ENCODE data around the gene NGEF.
A peak's percentile ranks its signal among the peaks of the same experiment; 100 is the strongest.
"Not testable (repeated sequence)": the region's sequence is repeated elsewhere in the genome, so short reads cannot be mapped to it uniquely, and the experiment has no call there.

NGEF gene

GRCh38 chr2:232863996-232864395, 149.1 kb downstream of the NGEF start:
- DNase-seq: no peak

GRCh38 chr2:232861353-232861752, 151.7 kb downstream of the NGEF start:
- DNase-seq: no peak

DNA sequence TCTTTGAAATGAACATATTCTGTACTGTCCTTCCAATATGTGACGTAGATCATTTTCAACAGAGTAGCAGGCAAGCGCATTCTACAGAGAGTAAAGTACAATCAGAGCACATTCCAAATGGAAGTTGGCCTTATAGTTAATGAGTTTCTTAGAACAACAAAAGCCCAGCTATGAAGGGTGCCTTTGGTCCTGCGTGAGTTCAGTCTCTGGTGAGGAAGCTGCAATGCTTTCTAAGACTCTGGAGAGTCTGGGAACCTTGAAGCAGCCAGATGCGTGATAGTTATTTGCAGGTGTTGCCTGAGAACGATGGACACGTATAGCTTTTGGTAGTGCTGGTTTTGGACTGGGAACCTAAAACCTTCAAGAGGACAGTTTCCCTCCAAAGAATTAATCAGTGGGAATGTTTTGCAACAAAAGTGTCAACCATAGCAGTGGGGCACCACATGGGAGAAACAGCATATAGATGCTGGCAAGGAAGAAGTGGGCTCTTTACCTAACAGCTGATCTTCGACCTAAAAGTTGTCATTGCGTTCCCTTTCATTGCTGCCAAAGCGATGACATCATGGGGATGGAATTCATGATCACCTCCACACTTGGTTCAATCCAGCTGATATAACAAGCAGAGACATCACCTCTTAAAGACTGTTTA, 152.3 kb downstream of the NGEF start:
- no peak for DNase-seq

DNA sequence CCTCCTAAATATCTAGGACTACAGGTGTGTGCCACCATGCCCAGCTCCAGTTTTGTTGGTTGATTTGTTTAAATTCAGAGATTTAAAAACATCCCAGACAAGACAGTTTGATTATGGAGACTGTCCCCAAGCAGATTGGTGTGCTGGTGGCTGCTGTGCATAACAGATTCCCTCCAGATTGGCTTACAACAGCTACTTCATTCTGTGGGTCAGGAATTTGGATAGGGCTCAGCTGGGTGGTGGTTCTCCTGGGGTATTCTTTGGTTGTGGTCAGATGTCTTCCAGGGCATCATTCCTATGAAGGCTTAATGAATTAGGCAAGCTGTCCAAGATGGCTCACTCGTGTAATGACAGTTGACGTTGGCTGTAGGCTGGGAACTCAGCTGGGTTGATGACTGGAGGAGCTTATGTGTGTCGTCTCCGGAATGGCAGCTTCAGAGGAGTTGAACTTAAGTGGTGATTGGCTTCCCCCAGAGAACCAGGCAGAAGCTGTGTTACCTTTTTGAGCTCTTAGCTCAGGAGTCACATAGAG, 153.6 kb downstream of the NGEF start:
- DNase-seq: no peak

DNA sequence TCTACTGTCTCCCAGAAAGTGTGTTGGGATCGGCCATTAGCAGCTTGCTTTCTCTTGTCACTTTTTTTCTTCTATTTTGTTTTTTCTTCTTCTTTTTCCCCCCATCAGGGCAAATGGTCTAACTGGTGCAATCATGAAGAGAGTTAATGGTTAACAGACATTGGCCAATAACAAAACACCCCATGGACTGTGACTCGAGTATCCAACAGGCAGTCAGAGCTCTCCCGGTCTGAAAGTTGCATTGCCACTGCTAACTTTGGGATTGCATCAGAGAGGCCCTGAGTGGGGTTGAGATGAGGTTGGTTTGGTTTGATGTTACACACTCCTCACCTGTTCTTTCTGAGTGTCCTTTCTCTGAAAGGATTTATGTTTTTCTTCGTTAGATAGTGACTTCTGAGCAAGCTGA, 155.9 kb downstream of the NGEF start:
- no peak for DNase-seq

DNA sequence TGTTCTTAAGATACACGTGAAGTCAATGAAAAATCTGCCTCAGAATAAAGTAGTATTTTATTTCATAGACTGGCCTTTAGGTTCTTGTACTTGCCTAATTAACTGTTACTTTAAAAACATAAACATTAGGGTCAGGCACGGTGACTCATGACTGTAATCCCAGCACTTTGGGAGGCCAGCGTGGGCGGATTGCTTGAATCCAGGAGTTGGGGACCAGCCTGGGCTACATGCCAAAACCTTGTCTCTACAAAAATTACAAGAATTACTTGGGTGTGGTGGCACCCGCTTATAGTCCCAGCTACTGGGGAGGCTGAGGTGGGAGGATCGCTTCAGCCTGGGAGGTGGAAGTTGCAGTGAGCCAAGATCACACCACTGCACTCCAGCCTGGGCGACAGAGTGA, 159.0 kb downstream of the NGEF start:
- no peak for DNase-seq

- DNase-seq: no peak
These were observed 160.4 kb downstream of the NGEF start for GRCh38 chr2:232852676-232853075.

DNA sequence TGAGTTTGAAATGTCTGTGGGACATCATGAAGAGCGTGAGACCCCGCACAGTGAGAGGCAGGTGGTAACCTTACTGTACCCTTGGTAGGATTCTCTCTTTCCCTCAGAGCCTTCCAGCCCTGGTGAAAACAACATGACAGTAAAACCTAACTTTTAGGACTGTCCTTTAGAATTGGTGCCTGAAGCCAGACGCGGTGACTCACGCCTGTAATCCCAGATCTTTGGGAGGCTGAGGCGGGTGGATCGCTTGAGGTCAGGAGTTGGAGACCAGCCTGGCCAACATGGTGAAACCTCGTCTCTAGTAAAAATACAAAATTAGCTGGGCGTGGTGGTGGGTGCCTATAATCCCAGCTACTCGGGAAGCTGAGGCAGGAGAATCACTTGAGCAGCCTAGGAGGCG, 161.0 kb downstream of the NGEF start:
- not testable (repeated sequence) for DNase-seq

- DNase-seq: no peak
These were observed 163.0 kb downstream of the NGEF start for GRCh38 chr2:232850039-232850438.

DNA sequence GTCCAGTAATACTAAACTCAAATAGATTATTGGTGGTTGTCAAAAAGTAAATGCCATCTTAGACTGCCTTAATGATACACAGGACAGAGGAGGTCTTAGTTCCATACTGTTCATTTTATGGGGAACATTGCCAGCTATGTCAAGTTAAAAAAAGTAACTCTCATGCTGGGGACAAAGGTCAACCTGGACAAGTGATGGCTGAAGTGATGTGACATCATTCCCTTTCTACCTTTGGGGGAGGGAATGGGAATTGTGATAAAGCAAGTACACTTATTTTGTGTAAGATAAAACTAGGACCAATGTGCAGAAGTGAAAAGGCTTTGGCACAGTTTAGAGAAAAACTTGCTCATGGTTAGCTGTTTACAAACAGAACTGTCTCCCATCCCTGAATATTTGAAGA, 167.0 kb downstream of the NGEF start:
- no peak for DNase-seq

DNA sequence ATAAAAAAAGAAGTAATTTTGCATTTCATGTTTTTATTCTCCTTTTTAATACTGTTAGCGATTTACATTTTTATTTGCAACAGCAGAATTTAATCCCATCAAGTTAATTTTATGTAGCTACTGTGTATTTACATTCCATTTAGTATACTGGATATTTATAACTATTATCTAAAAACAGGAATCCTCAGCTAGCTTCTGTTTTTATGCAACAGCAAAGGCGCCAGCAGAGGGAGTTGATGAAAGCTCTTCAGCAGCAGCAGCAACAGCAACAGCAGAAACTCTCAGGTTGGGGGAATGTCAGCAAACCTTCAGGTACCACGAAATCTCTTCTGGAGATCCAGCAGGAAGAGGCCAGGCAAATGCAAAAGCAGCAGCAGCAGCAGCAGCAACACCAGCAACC, 169.2 kb downstream of the NGEF start:
- DNase-seq: peak; percentile 7

- no peak for DNase-seq
These were observed 170.4 kb downstream of the NGEF start for GRCh38 chr2:232842689-232843088.

DNA sequence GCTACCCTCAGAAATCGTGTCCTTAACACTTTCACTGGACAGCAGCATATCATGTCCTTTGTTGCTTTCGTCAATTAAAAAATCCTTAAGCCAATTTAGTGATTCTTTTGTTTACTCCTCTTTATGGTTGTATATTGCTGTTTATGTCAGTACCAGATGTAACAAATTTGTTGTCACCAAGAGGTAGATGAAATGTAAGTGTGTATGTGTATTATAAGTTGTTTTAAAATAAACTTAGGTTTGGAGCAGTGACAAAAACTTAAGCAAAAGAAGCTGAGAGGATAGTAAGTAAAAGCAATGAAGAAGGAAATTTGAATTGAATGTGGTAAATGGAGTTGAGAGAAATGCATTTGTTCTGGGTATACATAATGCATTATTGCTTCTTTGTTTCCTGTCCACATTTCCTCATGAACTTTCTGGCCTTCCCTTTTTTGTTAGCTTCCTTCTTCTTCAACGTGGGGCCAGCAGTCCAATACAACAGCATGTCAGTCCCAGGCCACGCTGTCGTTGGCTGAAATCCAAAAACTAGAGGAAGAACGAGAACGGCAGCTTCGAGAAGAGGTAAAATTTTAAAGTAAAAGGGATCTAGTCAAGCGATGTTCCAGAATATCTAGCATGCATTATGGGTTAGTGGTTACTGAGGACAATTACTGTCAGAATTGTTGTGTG, 173.5 kb downstream of the NGEF start:
- DNase-seq: no peak

DNA sequence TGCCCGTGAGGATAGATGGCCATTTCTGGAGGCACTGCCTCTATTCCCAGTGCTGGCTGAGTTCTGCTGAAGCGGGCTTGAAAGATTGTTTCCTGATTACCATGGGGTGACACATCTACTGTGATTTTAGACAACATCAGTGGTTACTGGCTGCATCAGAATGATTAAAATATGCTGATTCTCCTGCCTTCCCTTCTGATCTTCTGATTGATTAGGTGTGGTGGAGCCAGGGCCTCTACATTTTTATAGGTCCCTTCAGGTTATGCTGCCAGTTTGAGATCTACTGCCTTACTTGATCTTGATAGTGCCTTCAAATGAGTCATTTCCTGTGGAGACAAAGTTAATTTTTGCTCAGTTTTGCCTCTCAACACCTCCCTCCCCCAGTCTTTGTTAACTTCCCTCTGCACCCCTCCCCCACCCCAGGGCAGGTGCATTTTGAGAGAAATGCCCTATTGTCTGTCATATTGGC, 174.6 kb downstream of the NGEF start:
- DNase-seq: peak; percentile 79

DNA sequence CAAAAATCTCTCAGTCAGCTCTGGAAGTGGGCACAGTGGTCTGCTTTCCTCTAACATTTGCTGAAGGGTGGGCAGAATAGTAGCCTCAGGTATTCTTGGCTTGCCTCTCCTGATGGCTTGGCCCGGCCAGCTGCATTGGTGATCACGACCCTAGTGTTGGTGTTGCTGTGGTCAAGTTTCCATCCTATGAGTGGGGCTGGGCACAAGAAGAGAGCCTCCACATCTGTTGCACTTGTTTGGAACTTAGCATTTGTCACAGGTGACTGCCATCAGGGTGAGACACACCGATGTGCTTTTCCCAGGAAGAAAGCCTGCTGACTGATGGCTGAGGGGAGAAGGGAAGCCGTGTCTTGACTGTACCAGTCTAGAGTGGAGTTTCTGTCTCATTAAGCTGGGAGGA, 176.1 kb downstream of the NGEF start:
- no peak for DNase-seq

- no peak for DNase-seq
These were observed 177.3 kb downstream of the NGEF start for GRCh38 chr2:232835687-232836208.

DNA sequence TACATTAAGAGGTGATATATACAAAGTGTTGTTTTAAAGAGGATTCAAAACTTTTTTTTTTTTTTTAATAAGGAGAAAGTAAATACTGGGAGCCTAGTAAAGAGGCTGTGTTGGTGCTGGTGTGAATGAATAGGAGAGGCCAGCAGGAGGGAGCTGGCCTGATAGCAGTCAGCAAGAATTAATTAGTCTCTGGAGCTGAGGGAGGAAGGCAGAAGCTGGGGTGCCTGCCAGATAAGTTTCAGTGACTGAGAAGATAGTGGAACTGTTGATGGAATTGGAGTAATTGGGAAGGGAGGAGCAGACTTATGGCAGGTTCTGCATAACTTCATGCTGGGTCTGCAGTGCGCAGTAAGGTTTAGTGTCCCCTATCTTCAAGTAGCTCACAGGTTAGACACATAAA, 179.2 kb downstream of the NGEF start:
- no peak for DNase-seq

DNA sequence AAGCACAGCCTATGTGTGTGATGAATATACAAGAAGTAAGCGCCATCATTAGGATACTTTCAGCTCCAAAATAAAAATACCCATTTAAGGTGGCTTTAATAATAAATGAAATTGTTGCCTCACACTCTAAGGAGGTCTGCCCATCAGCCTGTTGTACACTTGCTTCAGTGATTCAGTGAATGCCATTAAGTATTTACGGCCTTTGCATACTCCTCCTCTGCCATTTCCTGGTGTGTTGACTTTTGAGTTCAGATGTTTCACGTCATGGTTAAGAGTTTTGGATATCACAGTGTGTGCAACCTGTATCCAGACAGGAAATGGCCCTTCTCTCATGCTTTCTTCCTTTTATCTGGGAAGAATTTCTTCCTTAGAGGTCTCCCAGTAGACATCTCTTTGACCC, 181.6 kb downstream of the NGEF start:
- DNase-seq: no peak

GRCh38 chr2:232829988-232830387, 183.1 kb downstream of the NGEF start:
- no peak for DNase-seq

Measured in CD4-positive, alpha-beta T cell treated with Interleukin-17A for 4 hours (primary cell).